Glutamatergic neuron (in vitro differentiated cells): ENCODE results near the gene CASP5. TPM values are rescaled to one million over a fixed set of nuclear protein-coding genes. Genes with fewer than 3 reads are reported as not detected.

Experiments
- DNase-seq: peaks from one replicate; pipeline ENCODE4 v3.0.0; 2022
- H3K27ac Mint-ChIP-seq: one replicate; pipeline ENCODE4 v1.8.0; 2020; ENCODE audit warnings: mild to moderate bottlenecking, mixed read lengths, inconsistent platforms; ENCODE audit not compliant: unreplicated experiment
- H3K27me3 Mint-ChIP-seq: one replicate; pipeline ENCODE4 v1.8.0; 2020; ENCODE audit warnings: mild to moderate bottlenecking, moderate library complexity, mixed read lengths, inconsistent platforms; ENCODE audit not compliant: unreplicated experiment
- H3K36me3 Mint-ChIP-seq: one replicate; pipeline ENCODE4 v1.8.0; 2020; ENCODE audit warnings: mild to moderate bottlenecking, mixed read lengths, inconsistent platforms; ENCODE audit not compliant: unreplicated experiment
- H3K4me1 Mint-ChIP-seq: one replicate; pipeline ENCODE4 v1.8.0; 2020; ENCODE audit warnings: mild to moderate bottlenecking, low read depth, mixed read lengths, inconsistent platforms; ENCODE audit not compliant: unreplicated experiment
- H3K4me3 Mint-ChIP-seq: one replicate; pipeline ENCODE4 v1.8.0; 2020; ENCODE audit warnings: mild to moderate bottlenecking, mixed read lengths, inconsistent platforms; ENCODE audit not compliant: unreplicated experiment
- H3K9me3 Mint-ChIP-seq: one replicate; pipeline ENCODE4 v1.8.0; 2020; ENCODE audit warnings: mild to moderate bottlenecking, moderate library complexity, mixed read lengths, inconsistent platforms; ENCODE audit not compliant: unreplicated experiment
- total RNA-seq: library from RNA; stranded (reverse); fragmentation: NEBNext Ultra II Directional; extraction: Animal tissue kit (Norgen Biotek cat#: 25700); gene quantifications from one replicate; pipeline ENCODE4 v1.2.1, GENCODE V29; 2021; ENCODE audit not compliant: unreplicated experiment
- TF ChIP-seq, protein P1 (sequence below): fragments of 200-600 bp; sonication (generic); IDR thresholded peaks from one replicate; pipeline ENCODE4 v1.5.0; 2021; ENCODE audit not compliant: partially characterized antibody, unreplicated experiment

The CASP5 gene
- total RNA-seq, 1 donor from 2014 or later, result not detected

GRCh38 chr11:105005451-105005845 lies 17.5 kb downstream of the CASP5 start:
- Mint-ChIP-seq H3K4me3 (no peak overlapping the region), H3K9me3 (no peaks in the 10 kb centered on the region), H3K4me1 (no peaks in the 10 kb centered on the region), H3K27ac (no peak overlapping the region), H3K36me3 (no peaks in the 10 kb centered on the region), H3K27me3 (no peaks in the 10 kb centered on the region)
- TF ChIP-seq, protein P1, sequence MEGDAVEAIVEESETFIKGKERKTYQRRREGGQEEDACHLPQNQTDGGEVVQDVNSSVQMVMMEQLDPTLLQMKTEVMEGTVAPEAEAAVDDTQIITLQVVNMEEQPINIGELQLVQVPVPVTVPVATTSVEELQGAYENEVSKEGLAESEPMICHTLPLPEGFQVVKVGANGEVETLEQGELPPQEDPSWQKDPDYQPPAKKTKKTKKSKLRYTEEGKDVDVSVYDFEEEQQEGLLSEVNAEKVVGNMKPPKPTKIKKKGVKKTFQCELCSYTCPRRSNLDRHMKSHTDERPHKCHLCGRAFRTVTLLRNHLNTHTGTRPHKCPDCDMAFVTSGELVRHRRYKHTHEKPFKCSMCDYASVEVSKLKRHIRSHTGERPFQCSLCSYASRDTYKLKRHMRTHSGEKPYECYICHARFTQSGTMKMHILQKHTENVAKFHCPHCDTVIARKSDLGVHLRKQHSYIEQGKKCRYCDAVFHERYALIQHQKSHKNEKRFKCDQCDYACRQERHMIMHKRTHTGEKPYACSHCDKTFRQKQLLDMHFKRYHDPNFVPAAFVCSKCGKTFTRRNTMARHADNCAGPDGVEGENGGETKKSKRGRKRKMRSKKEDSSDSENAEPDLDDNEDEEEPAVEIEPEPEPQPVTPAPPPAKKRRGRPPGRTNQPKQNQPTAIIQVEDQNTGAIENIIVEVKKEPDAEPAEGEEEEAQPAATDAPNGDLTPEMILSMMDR, result no peak
- no peak for DNase-seq

GRCh38 chr11:105004021-105004420 lies 18.9 kb downstream of the CASP5 start:
- Mint-ChIP-seq H3K36me3 (no peaks in the 10 kb centered on the region), H3K4me3 (no peak overlapping the region), H3K9me3 (no peaks in the 10 kb centered on the region), H3K4me1 (no peaks in the 10 kb centered on the region), H3K27ac (no peak overlapping the region), H3K27me3 (no peaks in the 10 kb centered on the region)
- TF ChIP-seq, protein P1, result no peak
- no peak for DNase-seq

GRCh38 chr11:105003151-105003550 lies 19.8 kb downstream of the CASP5 start:
- no peaks in the 10 kb centered on the region for H3K4me1 Mint-ChIP-seq
- H3K27ac Mint-ChIP-seq, result no peak overlapping the region
- TF ChIP-seq, protein P1, result no peak
- no peaks in the 10 kb centered on the region for H3K36me3 Mint-ChIP-seq
- no peaks in the 10 kb centered on the region for H3K27me3 Mint-ChIP-seq
- no peaks in the 10 kb centered on the region for H3K9me3 Mint-ChIP-seq
- no peak for DNase-seq
- H3K4me3 Mint-ChIP-seq, result no peak overlapping the region

DNA sequence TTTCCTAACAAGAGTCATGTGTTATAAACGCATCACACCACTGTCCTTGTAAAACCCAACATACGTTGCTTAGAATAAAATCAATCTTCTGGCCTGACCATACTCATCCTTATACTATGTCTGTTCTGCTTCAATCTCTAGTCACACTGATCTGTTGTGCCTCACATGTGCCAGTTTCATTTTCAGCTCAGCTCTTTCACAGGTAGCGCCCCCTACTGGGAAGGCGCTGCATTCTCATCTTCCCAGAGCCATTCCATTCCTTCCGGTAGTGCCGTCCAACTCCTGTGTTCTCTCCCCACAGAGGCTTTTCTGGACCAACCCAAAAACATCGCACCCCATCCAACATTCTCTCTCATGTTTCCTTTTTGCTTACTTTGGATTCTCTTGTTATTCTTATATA lies 22.2 kb downstream of the CASP5 start:
- Mint-ChIP-seq H3K4me3 (no peak overlapping the region), H3K36me3 (no peaks in the 10 kb centered on the region), H3K27me3 (no peaks in the 10 kb centered on the region), H3K4me1 (no peaks in the 10 kb centered on the region), H3K27ac (no peak overlapping the region), H3K9me3 (no peaks in the 10 kb centered on the region)
- TF ChIP-seq, protein P1, result peak; percentile 64
- DNase-seq, result peak; percentile 31

GRCh38 chr11:105000167-105000566 lies 22.8 kb downstream of the CASP5 start:
- H3K27me3 Mint-ChIP-seq, result no peaks in the 10 kb centered on the region
- no peak overlapping the region for H3K27ac Mint-ChIP-seq
- H3K9me3 Mint-ChIP-seq, result no peaks in the 10 kb centered on the region
- H3K4me1 Mint-ChIP-seq, result no peaks in the 10 kb centered on the region
- TF ChIP-seq, protein P1, result no peak
- no peaks in the 10 kb centered on the region for H3K36me3 Mint-ChIP-seq
- DNase-seq, result no peak
- H3K4me3 Mint-ChIP-seq, result no peak overlapping the region
